Activated CD4-positive, CD25-positive, alpha-beta regulatory T cell treated with anti-CD3 and anti-CD28 coated beads, Interleukin-2, amount 50 U/mL, for 72 hours (primary cell): ENCODE data around the gene PNLIP.

Source experiments
- DNase-seq: peaks from one replicate; pipeline ENCODE4 v3.0.0; 2021

PNLIP gene

DNA sequence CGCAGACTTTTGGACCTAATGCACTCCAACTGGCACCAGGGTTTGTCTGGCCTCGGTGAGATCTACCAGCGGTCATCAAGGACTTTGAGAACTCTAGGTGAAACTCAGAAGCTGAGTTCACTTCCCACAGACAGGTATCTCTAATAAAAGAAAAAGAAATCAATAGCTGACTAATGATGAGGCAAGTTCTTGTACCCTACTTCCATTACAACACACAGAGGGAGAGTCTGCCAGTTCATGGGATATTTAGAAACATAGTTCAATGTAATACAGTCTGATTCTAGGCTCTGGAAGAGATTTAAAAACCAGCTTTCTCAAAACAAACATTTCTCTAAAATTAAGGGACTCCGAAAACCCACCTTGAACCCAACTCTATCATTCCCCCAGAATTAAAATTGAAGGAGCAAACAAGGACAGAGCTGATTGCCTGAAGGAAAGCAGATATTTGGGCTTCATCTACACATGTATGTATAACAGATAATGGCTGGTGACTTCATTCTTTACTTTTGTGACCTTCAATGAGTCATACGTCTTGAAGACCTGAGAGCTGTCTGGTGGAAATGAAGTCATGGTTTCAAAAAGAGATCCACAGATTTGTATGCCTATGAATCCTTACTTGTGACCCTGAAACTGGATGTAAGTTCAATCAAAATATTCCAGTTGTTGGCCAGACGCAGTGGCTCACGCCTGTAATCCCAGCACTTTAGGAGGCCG, 42.3 kb downstream of the PNLIP start:
- no peak for DNase-seq

DNA sequence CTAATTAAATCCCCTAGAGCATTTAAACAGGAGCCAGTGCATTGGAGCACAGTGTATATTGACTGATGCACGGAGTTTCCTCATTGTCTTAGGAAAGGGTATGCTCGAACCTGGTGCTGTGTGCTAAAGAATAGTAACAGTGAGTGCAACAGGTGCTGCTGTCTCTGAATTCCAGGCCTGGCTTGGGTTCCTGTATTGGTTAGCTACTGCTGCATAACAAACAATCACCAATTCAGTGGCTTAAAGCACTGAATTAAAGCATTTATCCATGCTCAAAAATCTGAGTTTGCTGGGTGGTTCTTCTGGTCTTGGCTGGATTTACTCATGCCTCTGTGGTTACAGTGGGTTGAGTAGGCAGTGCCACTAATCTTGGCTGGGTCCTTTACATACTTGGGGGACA, 43.3 kb downstream of the PNLIP start:
- DNase-seq, result no peak

DNA sequence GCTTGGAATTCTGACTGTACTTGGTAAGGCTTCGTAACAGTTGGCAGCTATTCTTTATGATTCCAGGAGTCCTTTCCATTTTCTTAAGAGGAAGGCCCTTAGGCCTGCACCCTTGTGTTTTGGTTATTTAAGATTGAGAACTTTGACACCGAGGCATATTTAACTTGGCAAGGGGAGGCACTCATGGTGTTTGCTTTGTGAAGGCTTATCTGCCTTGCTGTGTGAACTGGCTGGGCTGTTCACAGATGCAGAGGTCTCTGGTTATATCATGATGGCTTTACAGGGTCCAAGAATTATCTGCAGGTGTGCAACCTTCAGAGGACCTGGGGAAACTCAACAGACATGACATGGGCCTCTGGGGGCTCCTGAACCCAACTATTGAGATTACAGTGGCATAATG, 44.2 kb downstream of the PNLIP start:
- no peak for DNase-seq

DNA sequence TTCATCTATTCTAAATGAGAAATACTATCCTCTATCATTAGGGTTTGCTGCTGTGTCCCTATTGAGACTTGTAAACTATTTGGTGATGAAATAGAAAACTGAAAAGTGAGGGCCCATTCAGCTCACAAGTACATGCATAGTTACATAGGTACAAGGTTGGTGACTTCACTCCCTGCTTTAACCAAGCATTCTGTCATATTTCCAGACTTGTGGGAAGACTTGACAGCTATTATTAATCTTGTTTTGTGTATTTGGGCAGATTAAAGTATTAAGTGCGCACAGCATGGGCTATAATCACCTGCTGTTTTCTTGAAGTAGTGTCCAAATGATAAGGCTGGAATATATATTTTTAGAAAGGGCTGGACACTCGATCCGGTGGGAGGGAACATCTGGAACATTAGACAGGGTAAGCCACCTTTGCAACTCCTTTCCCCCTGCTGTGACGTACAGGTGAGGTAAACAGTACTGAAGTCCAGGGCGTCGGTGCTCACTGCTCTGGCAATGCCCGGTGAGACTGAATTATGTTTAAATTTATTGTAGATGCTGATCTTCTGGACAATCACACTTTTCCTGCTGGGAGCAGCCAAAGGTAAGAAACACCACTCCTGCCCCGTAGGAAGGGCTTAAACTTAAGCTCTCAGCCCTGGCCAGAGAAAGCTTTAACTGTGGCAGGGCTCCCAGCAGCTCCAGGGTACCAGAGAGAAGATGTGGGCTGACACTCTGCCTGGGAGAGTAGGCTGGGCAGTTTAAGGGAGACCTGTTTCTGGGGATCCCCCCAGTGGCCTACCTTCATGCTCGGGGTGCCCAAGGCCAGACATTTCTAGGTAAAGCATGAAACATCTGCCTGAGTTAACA, 45.1 kb downstream of the PNLIP start, which contains the start of gene PNLIPRP1:
PNLIPRP1 (plus strand) TSS at position 370 of the 855 bp plus-strand sequence; CDS start at position 541, 171 bp downstream.
- DNase-seq, result no peak

DNA sequence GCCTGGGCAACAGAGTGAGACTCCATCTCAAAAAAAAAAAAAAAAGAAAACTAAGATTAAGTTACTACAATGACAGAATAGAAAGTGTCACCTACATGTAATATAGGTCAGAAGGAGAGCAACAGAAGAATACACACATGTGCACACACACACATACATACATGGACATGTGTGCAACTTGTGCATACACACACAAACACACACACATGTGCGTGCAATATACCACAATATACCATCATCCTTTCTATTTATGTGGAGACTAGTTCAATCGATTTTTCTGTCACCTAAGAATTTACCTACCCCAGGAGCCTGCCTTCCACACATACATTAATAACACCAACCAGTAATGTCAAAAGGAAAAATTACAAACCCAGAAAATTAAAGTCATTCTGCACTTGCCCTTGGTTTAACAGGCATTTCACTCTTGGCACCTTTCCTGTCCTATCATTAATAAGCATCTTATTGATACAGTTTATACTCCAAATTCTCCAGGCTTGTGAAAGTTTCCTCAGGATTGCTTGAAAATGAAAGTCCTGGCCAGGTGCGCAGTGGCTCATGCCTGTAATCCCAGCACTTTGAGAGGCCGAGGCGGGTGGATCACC, 47.5 kb downstream of the PNLIP start:
- DNase-seq, result no peak

DNA sequence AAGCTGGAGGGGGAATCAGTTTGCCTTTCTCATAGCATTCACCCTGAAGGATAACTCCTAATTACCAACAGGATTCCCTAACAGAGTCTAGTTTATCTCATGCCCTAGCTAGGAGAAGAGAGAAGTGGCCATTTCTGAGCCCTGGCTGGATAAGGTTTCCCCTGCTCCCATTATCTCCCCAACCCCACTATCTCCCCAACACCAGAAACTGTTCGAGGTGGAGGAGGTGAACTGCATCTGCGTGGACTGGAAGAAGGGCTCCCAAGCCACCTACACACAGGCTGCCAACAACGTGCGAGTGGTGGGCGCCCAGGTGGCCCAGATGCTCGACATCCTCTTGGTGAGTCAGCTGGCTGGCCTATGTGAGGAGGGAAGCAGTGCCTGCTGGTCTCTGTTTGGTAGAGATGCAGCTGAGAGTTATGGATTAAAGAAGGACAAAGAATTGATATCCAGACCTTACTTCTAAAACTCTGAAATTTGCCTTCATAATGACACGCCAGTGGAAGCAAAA, 48.8 kb downstream of the PNLIP start:
- no peak for DNase-seq

DNA sequence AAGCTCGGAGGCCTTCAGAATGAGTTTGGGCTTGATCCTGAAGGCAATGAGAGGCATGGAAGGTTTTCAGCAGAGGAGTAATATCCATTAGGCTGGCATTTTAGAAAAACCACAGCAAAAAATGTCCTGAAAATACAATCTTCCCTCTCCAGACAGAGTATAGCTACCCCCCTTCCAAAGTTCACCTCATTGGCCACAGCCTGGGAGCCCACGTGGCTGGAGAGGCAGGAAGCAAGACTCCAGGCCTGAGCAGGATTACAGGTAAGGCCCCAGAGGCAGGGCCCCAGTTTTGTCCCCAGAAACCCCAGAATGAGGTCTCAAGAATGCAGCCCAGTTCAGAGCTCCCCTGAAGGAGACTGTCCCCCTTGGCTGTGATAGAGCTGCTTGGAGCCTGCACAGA, 50.3 kb downstream of the PNLIP start:
- no peak for DNase-seq

DNA sequence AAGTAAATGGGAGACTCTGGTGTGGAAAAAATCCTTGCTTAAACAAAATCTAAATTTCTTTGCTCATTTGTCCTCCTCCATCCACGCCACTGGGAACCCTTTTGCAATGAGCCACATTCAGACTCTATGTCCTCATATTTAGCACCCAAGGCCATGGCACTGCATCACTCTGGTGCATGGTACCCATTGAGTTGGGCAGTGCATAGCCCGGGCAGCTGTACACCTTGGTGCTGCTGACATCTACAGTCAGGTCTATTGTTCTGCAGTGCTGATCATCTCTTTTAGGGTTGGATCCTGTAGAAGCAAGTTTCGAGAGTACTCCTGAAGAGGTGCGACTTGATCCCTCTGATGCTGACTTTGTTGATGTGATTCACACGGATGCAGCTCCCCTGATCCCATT, 51.8 kb downstream of the PNLIP start:
- DNase-seq, result no peak

DNA sequence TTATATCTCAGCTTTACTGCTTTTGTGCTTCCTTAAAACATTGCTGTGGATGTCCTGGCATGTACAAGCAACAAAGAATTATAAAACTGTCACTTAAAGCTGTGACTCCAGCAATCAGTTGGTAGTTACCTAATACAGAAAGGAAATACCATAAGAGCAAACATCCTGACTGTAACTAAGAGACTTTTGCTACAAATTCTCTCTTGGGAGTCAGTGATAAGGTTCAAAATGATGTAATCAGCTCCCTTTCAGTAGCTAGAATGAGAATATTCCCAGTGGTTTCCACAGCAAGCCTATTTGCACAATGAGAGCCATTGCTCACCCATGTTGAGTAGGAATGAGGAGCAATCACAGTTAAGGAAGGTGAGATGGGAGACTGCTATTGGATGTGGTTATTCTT, 52.6 kb downstream of the PNLIP start:
- DNase-seq, result no peak

DNA sequence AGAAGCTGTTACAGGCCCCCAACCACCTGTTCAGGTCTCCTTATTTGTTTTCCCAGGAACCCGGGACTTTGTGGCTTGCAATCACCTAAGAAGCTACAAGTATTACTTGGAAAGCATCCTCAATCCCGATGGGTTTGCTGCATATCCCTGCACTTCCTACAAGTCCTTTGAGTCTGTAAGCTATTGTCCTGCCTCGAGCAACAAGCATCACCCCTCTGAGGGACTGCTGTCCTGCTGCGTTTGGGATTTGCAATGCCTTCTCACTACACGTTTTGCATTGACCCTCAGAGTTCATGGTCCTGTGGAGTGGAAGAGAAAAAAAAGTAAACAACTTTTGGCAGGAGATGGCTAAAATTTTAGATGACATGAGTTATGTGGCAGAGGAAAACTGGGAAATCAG, 54.3 kb downstream of the PNLIP start:
- DNase-seq, result no peak

DNA sequence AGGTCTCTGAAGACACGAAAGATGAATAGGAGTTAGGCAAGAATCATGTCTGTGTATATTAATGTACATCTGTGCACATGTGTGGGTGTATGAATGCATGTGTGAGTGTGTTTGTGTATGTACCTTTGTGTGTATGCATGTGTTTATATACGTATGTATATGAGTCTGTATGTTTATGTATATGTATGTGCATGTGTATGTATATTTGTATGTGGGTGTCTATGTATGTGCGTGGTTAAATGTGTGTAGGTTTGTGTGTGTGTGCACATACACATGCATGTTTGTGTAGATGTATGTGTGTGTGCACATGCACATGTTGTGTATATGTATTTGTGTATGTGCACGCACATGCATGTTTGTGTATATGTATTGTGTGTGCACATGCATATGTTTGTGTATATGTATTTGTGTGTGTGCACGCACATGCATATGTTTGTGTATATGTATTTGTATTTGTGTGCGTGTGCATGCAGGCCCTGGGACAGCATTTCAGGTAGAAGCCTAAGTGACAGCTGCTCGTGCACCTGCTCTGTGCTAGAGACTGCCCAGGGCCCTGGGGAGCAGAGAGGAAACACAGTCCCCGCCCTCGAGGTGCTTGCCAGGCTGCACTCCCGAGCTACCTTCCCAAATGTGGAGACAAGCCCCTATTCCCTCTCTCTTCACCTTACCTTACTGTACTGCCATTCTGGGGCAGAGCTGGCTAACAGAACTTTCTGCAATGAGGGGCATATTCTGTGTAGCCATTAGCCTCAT, 57.1 kb downstream of the PNLIP start:
- no peak for DNase-seq

DNA sequence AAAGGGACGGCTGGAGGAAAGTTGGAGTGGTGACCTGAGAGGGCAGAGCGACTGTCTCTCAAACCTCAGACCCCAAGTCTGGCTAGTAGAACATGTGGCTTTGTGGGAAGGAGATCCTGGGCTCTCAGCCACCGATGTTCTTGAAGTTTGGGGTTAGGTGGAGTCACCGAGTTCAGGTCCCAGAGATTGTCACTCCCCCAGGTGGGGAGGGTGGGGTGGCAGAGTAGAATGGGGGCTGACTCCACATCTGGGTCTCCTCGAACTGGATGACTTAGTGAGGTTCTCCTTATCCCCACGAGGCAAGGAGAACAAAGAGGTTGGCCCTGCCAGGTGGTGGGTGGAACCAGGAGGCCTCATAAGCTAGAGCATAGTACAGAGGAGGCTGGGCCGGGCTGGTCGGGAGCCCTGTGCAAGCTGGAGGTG, 60.3 kb downstream of the PNLIP start:
- DNase-seq, result no peak

DNA sequence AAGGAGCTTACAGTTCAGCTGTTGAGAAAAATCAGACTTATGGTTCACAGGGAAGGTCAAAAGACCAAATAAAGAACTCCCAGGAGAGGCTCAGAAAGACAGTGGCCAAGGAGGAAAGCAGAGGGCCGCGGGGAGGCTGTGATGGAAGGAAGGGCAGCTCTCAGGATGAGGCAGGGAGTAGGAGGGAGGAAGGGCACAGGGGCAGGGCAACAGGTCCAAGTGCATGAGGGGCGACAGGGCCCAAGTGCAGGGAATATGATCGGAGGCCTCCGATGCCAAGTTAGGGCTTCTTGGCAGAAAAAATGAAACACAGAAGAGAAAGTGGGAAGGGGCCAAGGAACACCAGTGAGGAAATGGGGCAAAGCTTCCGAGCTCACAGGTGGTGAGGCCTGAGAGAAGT, 61.6 kb downstream of the PNLIP start:
- no peak for DNase-seq

DNA sequence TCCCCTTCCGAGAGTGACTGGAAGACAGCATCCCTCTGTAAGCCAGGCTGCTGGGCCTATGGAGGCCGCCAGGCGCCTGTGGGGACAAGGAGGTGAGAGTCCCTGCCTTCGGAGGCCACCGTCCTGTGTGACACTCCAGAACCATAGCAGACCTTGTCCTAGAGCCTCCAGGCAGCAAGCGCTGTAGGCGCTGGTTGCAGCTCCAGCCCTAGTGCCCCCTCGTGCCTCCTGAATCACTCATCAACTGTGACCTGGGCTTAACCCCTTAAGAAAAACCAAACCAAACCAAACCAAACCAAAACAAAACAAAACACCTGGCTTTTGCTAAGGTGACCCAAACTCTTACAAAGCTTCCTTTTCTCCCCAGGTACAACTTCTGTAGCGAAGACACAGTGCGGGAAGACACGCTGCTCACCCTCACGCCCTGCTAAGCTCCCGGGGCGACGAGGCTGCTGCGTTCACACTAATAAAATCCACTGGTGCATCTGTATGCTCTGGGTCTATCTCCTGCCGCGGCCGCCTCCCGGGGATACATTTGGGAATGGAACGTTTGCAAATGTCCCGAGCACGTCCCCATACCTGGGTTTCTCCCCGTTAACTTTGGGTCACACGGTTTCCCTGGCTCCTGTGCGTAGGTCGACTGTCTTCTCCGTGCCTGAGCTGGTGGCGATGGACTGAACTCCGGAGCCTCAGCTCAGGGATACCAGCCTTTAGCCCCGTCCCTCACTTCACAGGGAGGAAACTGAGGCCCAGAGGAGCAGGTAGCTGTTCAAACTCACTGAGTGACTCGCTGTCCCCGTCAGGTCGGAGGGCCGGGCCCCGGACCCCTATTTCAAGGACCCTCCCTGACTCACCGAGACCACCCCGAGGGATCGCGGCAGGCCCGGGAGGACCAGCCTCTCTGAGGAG, 63.2 kb downstream of the PNLIP start:
- DNase-seq, result no peak

DNA sequence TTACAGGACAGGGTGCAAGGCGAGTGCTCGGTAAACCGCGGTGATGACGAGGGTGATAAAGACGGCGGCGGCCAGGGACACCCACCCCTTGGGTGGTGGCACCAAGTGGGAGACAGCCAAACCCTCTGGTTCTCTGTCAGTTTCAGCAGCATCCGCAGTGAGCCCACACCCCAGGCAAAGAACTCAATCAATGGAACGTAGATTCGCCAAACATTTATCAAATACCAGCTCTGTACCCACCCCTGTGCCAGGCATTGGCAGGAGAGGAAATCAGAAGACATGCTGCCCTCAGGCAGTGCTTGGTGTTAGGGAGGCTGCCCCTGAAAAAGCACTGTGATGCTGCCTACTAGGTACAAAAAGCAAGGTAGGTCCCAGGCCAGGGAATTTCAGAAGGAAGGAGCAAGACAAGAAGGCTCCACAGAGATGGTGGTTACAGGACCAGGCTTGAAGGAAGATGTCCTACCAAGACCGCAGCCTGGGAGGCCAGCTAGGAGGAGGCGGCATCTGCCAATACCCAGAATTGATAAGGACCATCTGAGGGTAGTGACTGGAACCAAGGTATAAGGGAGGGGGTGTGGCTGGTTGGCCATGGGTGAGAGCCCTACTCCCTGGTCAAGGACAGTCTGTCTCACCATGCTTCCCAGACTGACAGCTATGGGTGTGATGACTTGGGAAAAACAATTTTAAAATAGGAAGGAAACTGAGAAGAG, 64.9 kb downstream of the PNLIP start:
- DNase-seq, result no peak

DNA sequence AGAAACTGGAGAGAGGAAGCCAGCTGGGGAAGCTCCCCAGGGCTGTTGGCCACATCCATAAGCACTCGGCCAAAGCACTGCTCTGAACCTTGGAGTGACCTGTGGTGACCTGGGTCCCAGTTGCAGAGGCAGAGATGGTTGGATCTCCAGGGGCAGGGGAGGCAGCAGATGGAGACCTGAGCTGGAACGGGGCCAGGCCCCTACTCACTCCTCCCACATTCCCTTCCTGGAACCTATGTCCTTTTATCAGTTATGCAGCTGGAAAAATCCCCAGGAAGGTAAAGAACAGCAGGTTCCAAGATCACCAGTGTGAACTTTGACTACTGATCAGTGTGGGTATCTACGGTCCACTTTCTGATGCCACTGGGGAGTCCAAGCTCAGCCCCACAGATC, 65.4 kb downstream of the PNLIP start:
- DNase-seq, result no peak

DNA sequence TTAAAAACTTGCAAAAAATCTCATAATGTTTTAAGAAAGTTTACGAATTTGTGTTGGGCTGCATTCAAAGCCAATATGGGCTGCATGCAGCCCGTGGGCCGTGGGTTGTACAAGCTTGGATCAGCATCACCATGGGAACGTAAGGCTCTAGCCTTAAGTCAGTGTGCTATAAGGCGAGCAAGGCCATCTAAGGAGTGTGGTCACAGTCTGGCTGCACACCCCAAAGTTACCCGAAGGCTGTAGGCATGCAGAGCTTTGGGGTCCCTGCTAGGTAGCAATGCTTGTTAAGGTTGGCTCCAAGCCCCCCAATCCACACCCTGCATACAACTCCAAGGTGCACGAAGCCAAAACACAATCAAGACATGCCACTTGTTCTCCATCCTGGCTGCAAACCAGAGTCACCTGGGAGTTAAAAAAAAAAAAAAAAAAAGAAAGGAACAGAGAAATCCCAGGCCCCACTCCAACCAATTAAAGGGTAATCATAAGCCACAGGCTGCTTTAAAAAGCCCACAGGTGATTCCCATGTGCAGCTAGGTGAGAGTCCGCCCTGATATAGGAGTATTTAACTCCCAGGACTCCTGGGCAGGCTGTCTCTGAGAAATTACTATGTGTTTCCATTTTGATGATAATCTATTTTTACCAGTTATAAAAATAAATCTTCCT, 66.5 kb downstream of the PNLIP start:
- no peak for DNase-seq

DNA sequence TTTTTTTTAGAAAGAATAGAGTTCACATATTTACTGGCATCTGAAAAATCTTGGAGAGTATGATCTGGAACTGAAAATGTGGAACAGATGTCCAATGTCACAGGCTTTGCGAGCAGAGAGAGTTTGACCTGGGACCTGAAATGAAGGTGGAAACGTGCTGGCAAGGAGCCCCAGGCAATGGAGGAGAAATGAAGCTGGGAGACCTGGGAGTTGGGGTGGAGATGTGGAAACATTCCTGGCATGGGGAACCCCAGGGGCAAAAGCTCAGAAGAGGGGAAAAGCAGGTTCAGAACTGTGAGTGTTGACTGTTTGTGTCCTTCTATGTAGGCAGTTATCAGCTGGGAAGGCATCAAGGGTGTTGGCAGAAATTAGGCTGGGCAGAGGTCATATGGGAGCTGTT, 67.7 kb downstream of the PNLIP start:
- DNase-seq, result no peak

DNA sequence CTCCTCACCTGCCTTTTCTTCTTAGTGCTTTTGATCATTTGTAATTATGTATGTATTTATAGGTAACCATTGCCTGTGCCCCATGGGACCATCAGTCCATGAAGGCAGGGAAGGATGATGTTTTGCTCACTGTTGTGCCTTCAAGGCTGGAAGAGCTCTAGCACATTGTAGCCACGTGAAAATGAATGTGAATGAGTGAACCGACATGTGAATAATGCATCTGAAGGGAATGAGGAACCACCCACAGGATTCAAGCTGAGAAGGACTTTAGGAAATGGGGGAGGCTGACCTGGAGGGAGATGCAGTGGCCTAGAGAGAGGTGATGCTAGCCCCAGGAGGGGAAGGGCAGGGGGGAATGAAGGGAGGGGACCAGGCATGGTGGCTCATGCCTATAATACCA, 69.1 kb downstream of the PNLIP start:
- no peak for DNase-seq

DNA sequence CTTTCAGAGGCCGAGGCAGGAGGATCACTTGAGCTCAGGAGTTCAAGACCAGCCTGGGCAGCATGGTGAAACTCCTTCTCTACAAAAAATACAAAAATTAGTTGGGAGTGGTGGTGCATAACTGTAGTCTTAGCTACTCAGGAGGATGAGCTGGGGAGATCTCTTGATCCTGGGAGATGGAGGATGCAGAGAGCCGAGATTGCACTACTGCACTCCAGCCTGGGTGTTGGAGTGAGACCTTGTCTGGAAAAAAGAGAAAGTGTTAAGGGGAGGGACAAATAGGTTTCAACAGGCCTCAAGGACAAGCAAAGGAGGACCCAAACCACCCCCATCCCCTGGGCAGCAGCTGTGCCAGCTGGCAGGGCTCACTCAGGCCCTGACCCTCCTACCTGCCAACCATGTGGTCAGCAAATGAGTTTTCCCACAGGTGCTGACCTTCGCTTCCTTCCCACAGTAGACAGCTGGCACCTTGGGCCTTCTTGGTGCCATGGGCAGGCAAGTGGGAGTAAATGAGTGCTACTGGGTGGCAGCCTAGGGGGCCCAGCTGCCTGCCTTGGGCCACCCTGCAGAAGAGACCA, 69.6 kb downstream of the PNLIP start:
- no peak for DNase-seq
